GM23338 (cell line): ENCODE results near the gene EYS. TPM values are rescaled to one million over a fixed set of nuclear protein-coding genes. Genes with fewer than 3 reads are reported as not detected.

Experiments used
- ATAC-seq: fragments of 200-7000 bp; cut with Tn5 transposase; 3 replicates; pipeline ENCODE4 v1.9.1; 2020
- DNase-seq: peaks from one replicate; pipeline ENCODE4 v3.0.0-alpha.2; 2015; ENCODE audit warnings: low spot score
- H2AFZ ChIP-seq: fragments of 200-600 bp; sonication (generic); 2 replicates; pipeline ENCODE4 v1.8.0; 2016; ENCODE audit warnings: antibody characterized with exemption, mild to moderate bottlenecking, moderate library complexity
- H3F3A ChIP-seq: fragments of 200-600 bp; sonication (generic); replicated peaks from 2 replicates; pipeline ENCODE4 v1.8.0; 2017; ENCODE audit warnings: antibody characterized with exemption, mixed run types, low read depth
- H3K27ac ChIP-seq: fragments of 200-600 bp; sonication (generic); 2 replicates; pipeline ENCODE4 v1.6.1; 2016; ENCODE audit warnings: low read depth
- H3K27me3 ChIP-seq: fragments of 200-600 bp; sonication (generic); 2 replicates; pipeline ENCODE4 v1.8.0; 2016; ENCODE audit warnings: mild to moderate bottlenecking, mixed run types, moderate library complexity; ENCODE audit not compliant: insufficient read depth
- H3K36me3 ChIP-seq: fragments of 200-600 bp; sonication (generic); 2 replicates; pipeline ENCODE4 v1.8.0; 2016; ENCODE audit warnings: mild to moderate bottlenecking; ENCODE audit not compliant: insufficient read depth
- H3K4me1 ChIP-seq: fragments of 200-600 bp; sonication (generic); 2 replicates; pipeline ENCODE4 v1.8.0; 2016; ENCODE audit warnings: mild to moderate bottlenecking, moderate library complexity; ENCODE audit not compliant: insufficient read depth
- H3K4me2 ChIP-seq: fragments of 200-600 bp; sonication (generic); 2 replicates; pipeline ENCODE4 v1.7.1; 2017; ENCODE audit warnings: mixed run types
- H3K4me3 ChIP-seq: fragments of 200-600 bp; sonication (generic); 2 replicates; pipeline ENCODE4 v1.6.1; 2016; ENCODE audit warnings: mixed run types
- H3K79me2 ChIP-seq: fragments of 200-600 bp; sonication (generic); replicated peaks from 2 replicates; pipeline ENCODE4 v1.8.0; 2017; ENCODE audit warnings: mild to moderate bottlenecking; ENCODE audit not compliant: insufficient read depth
- H3K9me2 ChIP-seq: fragments of 200-600 bp; sonication (generic); 2 replicates; pipeline ENCODE4 v1.8.0; 2017; ENCODE audit not compliant: insufficient read depth
- H4K20me1 ChIP-seq: fragments of 200-600 bp; sonication (generic); replicated peaks from 2 replicates; pipeline ENCODE4 v1.8.0; 2017; ENCODE audit warnings: mild to moderate bottlenecking; ENCODE audit not compliant: insufficient read depth
- H3K27ac Mint-ChIP-seq: 2 replicates; pipeline ENCODE4 v1.8.0; 2020; ENCODE audit warnings: inconsistent platforms, mild to moderate bottlenecking, moderate library complexity, mixed read lengths
- H3K27me3 Mint-ChIP-seq: 3 replicates; pipeline ENCODE4 v1.8.0; 2022; ENCODE audit warnings: low read depth, mild to moderate bottlenecking, moderate library complexity, mixed read lengths, inconsistent platforms; ENCODE audit not compliant: insufficient read depth, poor library complexity
- H3K36me3 Mint-ChIP-seq: 3 replicates; pipeline ENCODE4 v1.8.0; 2021; ENCODE audit warnings: low read depth, mild to moderate bottlenecking, inconsistent platforms, moderate library complexity, mixed read lengths
- H3K4me1 Mint-ChIP-seq: 3 replicates; pipeline ENCODE4 v1.8.0; 2020; ENCODE audit warnings: mild to moderate bottlenecking, inconsistent platforms, mixed read lengths
- H3K4me3 Mint-ChIP-seq: 3 replicates; pipeline ENCODE4 v1.8.0; 2021; ENCODE audit warnings: moderate library complexity, mild to moderate bottlenecking, inconsistent platforms, mixed read lengths
- H3K9me3 Mint-ChIP-seq: 3 replicates; pipeline ENCODE4 v1.8.0; 2020; ENCODE audit warnings: moderate library complexity, mild to moderate bottlenecking, inconsistent platforms, mixed read lengths
- EZH2phosphoT487 ChIP-seq: fragments of 200-600 bp; sonication (generic); IDR thresholded peaks from one replicate; pipeline ENCODE4 v1.8.1; 2018; ENCODE audit warnings: antibody characterized with exemption; ENCODE audit not compliant: unreplicated experiment
- JUNB ChIP-seq: IDR thresholded peaks from one replicate; pipeline ENCODE4 v1.6.1; 2016; ENCODE audit warnings: antibody characterized with exemption; ENCODE audit not compliant: unreplicated experiment
- NANOG ChIP-seq: IDR thresholded peaks from 2 replicates; pipeline ENCODE4 v1.6.1; 2016; ENCODE audit warnings: antibody characterized with exemption, borderline replicate concordance
- ZNF331 ChIP-seq: fragments of 250-450 bp; sonication (Bioruptor Pico); IDR thresholded peaks from 2 replicates; pipeline ENCODE4 v1.5.0; 2020; ENCODE audit warnings: low read depth, mild to moderate bottlenecking, moderate library complexity
- polyA plus RNA-seq: library from polyadenylated mRNA; unstranded; fragments of >200 nt; fragmentation: Nextera tagmentation; extraction: Ambion mirVana; gene quantifications from 2 replicates; pipeline ENCODE4 v1.2.1, GENCODE V29; 2016
- total RNA-seq: library from RNA; depleted of rRNA; stranded (reverse); fragments of >200 nt; shearing (Covaris generic); gene quantifications from 2 replicates; pipeline ENCODE4 v1.2.3, GENCODE V29; 2014
- TF ChIP-seq, protein P1 (sequence below): fragments of 250-450 bp; sonication (Bioruptor Pico); IDR thresholded peaks from 2 replicates; pipeline ENCODE4 v1.5.0; 2020; ENCODE audit warnings: mild to moderate bottlenecking, moderate library complexity
- TF ChIP-seq, protein P2 (sequence below): IDR thresholded peaks from 2 replicates; pipeline ENCODE4 v1.6.1; 2016; ENCODE audit warnings: antibody characterized with exemption
- TF ChIP-seq, protein P3 (sequence below): IDR thresholded peaks from one replicate; pipeline ENCODE4 v1.6.1; 2018; ENCODE audit warnings: antibody characterized with exemption; ENCODE audit not compliant: unreplicated experiment
- TF ChIP-seq, protein P4 (sequence below), 2 experiments: fragments of 200-600 bp in 1 of 2; sonication (generic) in 1 of 2; conservative IDR thresholded peaks; 2 replicates each; pipeline versions ENCODE4 v1.5.1 to v1.6.1; 2016 to 2017; ENCODE audit warnings: antibody characterized with exemption in 2 of 2, low read depth in 2 of 2, mild to moderate bottlenecking in 2 of 2, moderate library complexity in 1 of 2

Gene EYS
- total and polyA plus RNA-seq, 2 experiments from 2014 or later = 0.38 to 0.52 TPM

DNA sequence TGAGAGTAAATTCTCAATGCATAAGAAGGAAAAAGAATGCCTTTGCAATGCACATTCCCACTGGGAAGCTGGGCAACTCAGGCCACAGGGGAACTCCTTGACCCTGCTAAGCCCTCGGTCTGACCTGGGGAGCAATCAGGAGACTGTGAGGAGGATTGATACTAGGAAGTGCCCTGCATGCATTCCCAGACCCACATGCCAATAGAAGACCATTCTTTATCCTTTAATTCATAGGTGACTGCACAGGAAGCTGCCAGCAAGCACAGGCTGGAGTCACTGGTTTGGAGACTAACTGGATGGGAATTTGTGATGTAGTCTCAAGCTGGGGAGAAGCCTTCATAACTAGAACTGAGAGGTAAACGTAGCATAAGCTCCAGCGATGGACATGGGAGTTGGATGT, 1012.7 kb downstream of the EYS start:
- no peak overlapping the region for H3K4me2 ChIP-seq
- no peaks in the 10 kb centered on the region for H4K20me1 ChIP-seq
- Mint-ChIP-seq H3K9me3 (peaks cover 41% of the 10 kb centered on the region), H3K27ac (no peak overlapping the region), H3K36me3 (peaks cover 3% of the 10 kb centered on the region; the same call in 2 of the 3 replicates), H3K4me1 (no peaks in the 10 kb centered on the region), H3K27me3 (peaks cover 1% of the 10 kb centered on the region), H3K4me3 (no peak overlapping the region)
- no peaks in the 10 kb centered on the region for H3K27me3 ChIP-seq
- DNase-seq (no peak), ATAC-seq (no peak)
- no peaks in the 10 kb centered on the region for H3F3A ChIP-seq
- H3K4me1 ChIP-seq = no peaks in the 10 kb centered on the region
- no peak for TF ChIP-seq JUNB
- TF ChIP-seq, protein P1, sequence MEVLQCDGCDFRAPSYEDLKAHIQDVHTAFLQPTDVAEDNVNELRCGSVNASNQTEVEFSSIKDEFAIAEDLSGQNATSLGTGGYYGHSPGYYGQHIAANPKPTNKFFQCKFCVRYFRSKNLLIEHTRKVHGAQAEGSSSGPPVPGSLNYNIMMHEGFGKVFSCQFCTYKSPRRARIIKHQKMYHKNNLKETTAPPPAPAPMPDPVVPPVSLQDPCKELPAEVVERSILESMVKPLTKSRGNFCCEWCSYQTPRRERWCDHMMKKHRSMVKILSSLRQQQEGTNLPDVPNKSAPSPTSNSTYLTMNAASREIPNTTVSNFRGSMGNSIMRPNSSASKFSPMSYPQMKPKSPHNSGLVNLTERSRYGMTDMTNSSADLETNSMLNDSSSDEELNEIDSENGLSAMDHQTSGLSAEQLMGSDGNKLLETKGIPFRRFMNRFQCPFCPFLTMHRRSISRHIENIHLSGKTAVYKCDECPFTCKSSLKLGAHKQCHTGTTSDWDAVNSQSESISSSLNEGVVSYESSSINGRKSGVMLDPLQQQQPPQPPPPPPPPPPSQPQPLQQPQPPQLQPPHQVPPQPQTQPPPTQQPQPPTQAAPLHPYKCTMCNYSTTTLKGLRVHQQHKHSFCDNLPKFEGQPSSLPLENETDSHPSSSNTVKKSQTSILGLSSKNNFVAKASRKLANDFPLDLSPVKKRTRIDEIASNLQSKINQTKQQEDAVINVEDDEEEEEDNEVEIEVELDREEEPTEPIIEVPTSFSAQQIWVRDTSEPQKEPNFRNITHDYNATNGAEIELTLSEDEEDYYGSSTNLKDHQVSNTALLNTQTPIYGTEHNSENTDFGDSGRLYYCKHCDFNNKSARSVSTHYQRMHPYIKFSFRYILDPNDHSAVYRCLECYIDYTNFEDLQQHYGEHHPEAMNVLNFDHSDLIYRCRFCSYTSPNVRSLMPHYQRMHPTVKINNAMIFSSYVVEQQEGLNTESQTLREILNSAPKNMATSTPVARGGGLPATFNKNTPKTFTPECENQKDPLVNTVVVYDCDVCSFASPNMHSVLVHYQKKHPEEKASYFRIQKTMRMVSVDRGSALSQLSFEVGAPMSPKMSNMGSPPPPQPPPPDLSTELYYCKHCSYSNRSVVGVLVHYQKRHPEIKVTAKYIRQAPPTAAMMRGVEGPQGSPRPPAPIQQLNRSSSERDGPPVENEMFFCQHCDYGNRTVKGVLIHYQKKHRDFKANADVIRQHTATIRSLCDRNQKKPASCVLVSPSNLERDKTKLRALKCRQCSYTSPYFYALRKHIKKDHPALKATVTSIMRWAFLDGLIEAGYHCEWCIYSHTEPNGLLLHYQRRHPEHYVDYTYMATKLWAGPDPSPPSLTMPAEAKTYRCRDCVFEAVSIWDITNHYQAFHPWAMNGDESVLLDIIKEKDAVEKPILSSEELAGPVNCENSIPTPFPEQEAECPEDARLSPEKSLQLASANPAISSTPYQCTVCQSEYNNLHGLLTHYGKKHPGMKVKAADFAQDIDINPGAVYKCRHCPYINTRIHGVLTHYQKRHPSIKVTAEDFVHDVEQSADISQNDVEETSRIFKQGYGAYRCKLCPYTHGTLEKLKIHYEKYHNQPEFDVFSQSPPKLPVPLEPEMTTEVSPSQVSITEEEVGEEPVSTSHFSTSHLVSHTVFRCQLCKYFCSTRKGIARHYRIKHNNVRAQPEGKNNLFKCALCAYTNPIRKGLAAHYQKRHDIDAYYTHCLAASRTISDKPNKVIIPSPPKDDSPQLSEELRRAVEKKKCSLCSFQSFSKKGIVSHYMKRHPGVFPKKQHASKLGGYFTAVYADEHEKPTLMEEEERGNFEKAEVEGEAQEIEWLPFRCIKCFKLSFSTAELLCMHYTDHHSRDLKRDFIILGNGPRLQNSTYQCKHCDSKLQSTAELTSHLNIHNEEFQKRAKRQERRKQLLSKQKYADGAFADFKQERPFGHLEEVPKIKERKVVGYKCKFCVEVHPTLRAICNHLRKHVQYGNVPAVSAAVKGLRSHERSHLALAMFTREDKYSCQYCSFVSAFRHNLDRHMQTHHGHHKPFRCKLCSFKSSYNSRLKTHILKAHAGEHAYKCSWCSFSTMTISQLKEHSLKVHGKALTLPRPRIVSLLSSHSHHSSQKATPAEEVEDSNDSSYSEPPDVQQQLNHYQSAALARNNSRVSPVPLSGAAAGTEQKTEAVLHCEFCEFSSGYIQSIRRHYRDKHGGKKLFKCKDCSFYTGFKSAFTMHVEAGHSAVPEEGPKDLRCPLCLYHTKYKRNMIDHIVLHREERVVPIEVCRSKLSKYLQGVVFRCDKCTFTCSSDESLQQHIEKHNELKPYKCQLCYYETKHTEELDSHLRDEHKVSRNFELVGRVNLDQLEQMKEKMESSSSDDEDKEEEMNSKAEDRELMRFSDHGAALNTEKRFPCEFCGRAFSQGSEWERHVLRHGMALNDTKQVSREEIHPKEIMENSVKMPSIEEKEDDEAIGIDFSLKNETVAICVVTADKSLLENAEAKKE (CRISPR knock-in tag) = no peak
- TF ChIP-seq, protein P2, sequence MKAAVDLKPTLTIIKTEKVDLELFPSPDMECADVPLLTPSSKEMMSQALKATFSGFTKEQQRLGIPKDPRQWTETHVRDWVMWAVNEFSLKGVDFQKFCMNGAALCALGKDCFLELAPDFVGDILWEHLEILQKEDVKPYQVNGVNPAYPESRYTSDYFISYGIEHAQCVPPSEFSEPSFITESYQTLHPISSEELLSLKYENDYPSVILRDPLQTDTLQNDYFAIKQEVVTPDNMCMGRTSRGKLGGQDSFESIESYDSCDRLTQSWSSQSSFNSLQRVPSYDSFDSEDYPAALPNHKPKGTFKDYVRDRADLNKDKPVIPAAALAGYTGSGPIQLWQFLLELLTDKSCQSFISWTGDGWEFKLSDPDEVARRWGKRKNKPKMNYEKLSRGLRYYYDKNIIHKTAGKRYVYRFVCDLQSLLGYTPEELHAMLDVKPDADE = no peak
- TF ChIP-seq, protein P3, sequence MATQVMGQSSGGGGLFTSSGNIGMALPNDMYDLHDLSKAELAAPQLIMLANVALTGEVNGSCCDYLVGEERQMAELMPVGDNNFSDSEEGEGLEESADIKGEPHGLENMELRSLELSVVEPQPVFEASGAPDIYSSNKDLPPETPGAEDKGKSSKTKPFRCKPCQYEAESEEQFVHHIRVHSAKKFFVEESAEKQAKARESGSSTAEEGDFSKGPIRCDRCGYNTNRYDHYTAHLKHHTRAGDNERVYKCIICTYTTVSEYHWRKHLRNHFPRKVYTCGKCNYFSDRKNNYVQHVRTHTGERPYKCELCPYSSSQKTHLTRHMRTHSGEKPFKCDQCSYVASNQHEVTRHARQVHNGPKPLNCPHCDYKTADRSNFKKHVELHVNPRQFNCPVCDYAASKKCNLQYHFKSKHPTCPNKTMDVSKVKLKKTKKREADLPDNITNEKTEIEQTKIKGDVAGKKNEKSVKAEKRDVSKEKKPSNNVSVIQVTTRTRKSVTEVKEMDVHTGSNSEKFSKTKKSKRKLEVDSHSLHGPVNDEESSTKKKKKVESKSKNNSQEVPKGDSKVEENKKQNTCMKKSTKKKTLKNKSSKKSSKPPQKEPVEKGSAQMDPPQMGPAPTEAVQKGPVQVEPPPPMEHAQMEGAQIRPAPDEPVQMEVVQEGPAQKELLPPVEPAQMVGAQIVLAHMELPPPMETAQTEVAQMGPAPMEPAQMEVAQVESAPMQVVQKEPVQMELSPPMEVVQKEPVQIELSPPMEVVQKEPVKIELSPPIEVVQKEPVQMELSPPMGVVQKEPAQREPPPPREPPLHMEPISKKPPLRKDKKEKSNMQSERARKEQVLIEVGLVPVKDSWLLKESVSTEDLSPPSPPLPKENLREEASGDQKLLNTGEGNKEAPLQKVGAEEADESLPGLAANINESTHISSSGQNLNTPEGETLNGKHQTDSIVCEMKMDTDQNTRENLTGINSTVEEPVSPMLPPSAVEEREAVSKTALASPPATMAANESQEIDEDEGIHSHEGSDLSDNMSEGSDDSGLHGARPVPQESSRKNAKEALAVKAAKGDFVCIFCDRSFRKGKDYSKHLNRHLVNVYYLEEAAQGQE = no peak
- no peak for TF ChIP-seq ZNF331
- TF ChIP-seq EZH2phosphoT487 = no peak
- TF ChIP-seq, protein P4, sequence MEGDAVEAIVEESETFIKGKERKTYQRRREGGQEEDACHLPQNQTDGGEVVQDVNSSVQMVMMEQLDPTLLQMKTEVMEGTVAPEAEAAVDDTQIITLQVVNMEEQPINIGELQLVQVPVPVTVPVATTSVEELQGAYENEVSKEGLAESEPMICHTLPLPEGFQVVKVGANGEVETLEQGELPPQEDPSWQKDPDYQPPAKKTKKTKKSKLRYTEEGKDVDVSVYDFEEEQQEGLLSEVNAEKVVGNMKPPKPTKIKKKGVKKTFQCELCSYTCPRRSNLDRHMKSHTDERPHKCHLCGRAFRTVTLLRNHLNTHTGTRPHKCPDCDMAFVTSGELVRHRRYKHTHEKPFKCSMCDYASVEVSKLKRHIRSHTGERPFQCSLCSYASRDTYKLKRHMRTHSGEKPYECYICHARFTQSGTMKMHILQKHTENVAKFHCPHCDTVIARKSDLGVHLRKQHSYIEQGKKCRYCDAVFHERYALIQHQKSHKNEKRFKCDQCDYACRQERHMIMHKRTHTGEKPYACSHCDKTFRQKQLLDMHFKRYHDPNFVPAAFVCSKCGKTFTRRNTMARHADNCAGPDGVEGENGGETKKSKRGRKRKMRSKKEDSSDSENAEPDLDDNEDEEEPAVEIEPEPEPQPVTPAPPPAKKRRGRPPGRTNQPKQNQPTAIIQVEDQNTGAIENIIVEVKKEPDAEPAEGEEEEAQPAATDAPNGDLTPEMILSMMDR (conservative IDR thresholded peaks at IDR 0.05; ENCODE audit: low read depth in 2 of 2) = no peak
- TF ChIP-seq NANOG = no peak
- no peaks in the 10 kb centered on the region for H3K79me2 ChIP-seq
- no peak overlapping the region for H2AFZ ChIP-seq
- H3K9me2 ChIP-seq = no peaks in the 10 kb centered on the region
- no peak overlapping the region for H3K27ac ChIP-seq
- H3K36me3 ChIP-seq = no peaks in the 10 kb centered on the region
- H3K4me3 ChIP-seq = no peak overlapping the region
